Neuronal stem cell (in vitro differentiated cells): Measurements from ENCODE around the gene PDGFA.

Source experiments
- DNase-seq: peaks from one replicate; pipeline ENCODE4 v3.0.0-alpha.2; 2013; ENCODE audit warnings: low spot score
- H2AFZ ChIP-seq: one replicate; pipeline ENCODE4 v1.6.1; 2013; ENCODE audit warnings: mild to moderate bottlenecking, low read length, inconsistent platforms
- H2AK5ac ChIP-seq: 2 replicates; pipeline ENCODE4 v1.6.1; 2013; ENCODE audit warnings: low read depth, mild to moderate bottlenecking, inconsistent platforms, low read length, moderate library complexity, mixed read lengths
- H2BK120ac ChIP-seq: 2 replicates; pipeline ENCODE4 v1.6.1; 2013; ENCODE audit warnings: low read depth, mild to moderate bottlenecking, inconsistent platforms, low read length, moderate library complexity, mixed read lengths
- H2BK12ac ChIP-seq: one replicate; pipeline ENCODE4 v1.6.1; 2013; ENCODE audit warnings: low read length, inconsistent platforms
- H2BK15ac ChIP-seq: 2 replicates; pipeline ENCODE4 v1.6.1; 2013; ENCODE audit warnings: mild to moderate bottlenecking, low read length, inconsistent platforms, mixed read lengths
- H2BK5ac ChIP-seq: one replicate; pipeline ENCODE4 v1.6.1; 2013; ENCODE audit warnings: inconsistent platforms, mild to moderate bottlenecking, low read length, moderate library complexity
- H3K14ac ChIP-seq: one replicate; pipeline ENCODE4 v1.6.1; 2013; ENCODE audit warnings: low read length, inconsistent platforms
- H3K18ac ChIP-seq: 2 replicates; pipeline ENCODE4 v1.6.1; 2013; ENCODE audit warnings: low read length, inconsistent platforms
- H3K23ac ChIP-seq: 2 replicates; pipeline ENCODE4 v1.6.1; 2013; ENCODE audit warnings: low read depth, mild to moderate bottlenecking, mixed read lengths, low read length, inconsistent platforms; ENCODE audit not compliant: poor library complexity
- H3K27ac ChIP-seq: replicated peaks from 3 replicates; pipeline ENCODE4 v1.5.1; 2013; ENCODE audit warnings: low read length, inconsistent platforms
- H3K27me3 ChIP-seq, 3 experiments: 2 replicates each; pipeline ENCODE4 v1.6.1; 2013; ENCODE audit warnings: low read length in 3 of 3, mild to moderate bottlenecking in 2 of 3, inconsistent platforms in 1 of 3, low read depth in 1 of 3, mixed read lengths in 1 of 3, moderate library complexity in 1 of 3; ENCODE audit not compliant: control insufficient read depth in 3 of 3, insufficient read depth in 3 of 3
- H3K36me3 ChIP-seq, 2 donors: replicated peaks in 1 of 2; 2 replicates each; pipeline ENCODE4 v1.6.1; 2013; ENCODE audit warnings: low read length in 2 of 2; ENCODE audit not compliant: control insufficient read depth in 2 of 2, insufficient read depth in 2 of 2
- H3K4ac ChIP-seq: 2 replicates; pipeline ENCODE4 v1.6.1; 2013; ENCODE audit warnings: inconsistent platforms, mild to moderate bottlenecking, low read length, moderate library complexity
- H3K4me1 ChIP-seq, 2 donors: 1 replicate in 1 of 2; 2 replicates in 1 of 2; pipeline ENCODE4 v1.6.1; 2013; ENCODE audit warnings: low read length in 2 of 2, low read depth in 1 of 2; ENCODE audit not compliant: control insufficient read depth in 2 of 2, insufficient read depth in 1 of 2
- H3K4me2 ChIP-seq: one replicate; pipeline ENCODE4 v1.6.1; 2013; ENCODE audit warnings: mild to moderate bottlenecking, low read length, inconsistent platforms; ENCODE audit not compliant: insufficient read depth, poor library complexity, severe bottlenecking
- H3K4me3 ChIP-seq, 2 donors: 2 replicates each; pipeline ENCODE4 v1.5.1; 2013; ENCODE audit warnings: low read length in 2 of 2, mild to moderate bottlenecking in 2 of 2, inconsistent platforms in 1 of 2, moderate library complexity in 1 of 2
- H3K79me1 ChIP-seq: one replicate; pipeline ENCODE4 v1.6.1; 2013; ENCODE audit warnings: low read depth, mild to moderate bottlenecking, inconsistent platforms, low read length, moderate library complexity
- H3K9ac ChIP-seq: one replicate; pipeline ENCODE4 v1.6.1; 2013; ENCODE audit warnings: mild to moderate bottlenecking, low read depth, low read length, inconsistent platforms; ENCODE audit not compliant: poor library complexity
- H3K9me3 ChIP-seq, 2 donors: replicated peaks in 1 of 2; 2 replicates each; pipeline versions ENCODE3 to v1.6.1; 2013; ENCODE audit warnings: low read length in 2 of 2, mild to moderate bottlenecking in 2 of 2, inconsistent platforms in 1 of 2, low read depth in 1 of 2, mixed read lengths in 1 of 2, moderate library complexity in 1 of 2; ENCODE audit not compliant: control insufficient read depth in 2 of 2, insufficient read depth in 1 of 2
- H4K8ac ChIP-seq: one replicate; pipeline ENCODE4 v1.6.1; 2013; ENCODE audit warnings: low read depth, mild to moderate bottlenecking, inconsistent platforms, low read length, moderate library complexity
- H4K91ac ChIP-seq: one replicate; pipeline ENCODE4 v1.6.1; 2013; ENCODE audit warnings: low read length, low read depth, mild to moderate bottlenecking, inconsistent platforms; ENCODE audit not compliant: poor library complexity
- WGBS, 2 donors: extraction: QIAGEN DNeasy Blood & Tissue Kit; methylation state at CpG; one replicate each; pipeline ENCODE4 v1.1.7; 2013; ENCODE audit warnings: missing lambda C conversion rate in 2 of 2, mixed read lengths in 1 of 2; ENCODE audit not compliant: insufficient read length in 2 of 2, insufficient replicate concordance in 1 of 2; ENCODE audit errors: extremely low coverage in 2 of 2; 5-methylcytosine and 5-hydroxymethylcytosine counted together

PDGFA gene

GRCh38 chr7:506921-507622, 12.6 kb downstream of the PDGFA start:
- Histone ChIP-seq H3K27ac (no peak overlapping the region), H2BK12ac (no peak overlapping the region), H4K8ac (peak overlapping the region; percentile 19), H3K79me1 (no peaks in the 10 kb centered on the region), H4K91ac (no peak overlapping the region), H3K4ac (no peak overlapping the region), H3K18ac (peak overlapping the region; percentile 90), H3K4me1 (peaks cover 0 to 5% of the 10 kb centered on the region in 2 donors), H3K9ac (no peak overlapping the region), H3K36me3 (no peaks in the 10 kb centered on the region), H3K23ac (no peak overlapping the region), H3K14ac (no peak overlapping the region), H2BK5ac (peak overlapping the region; percentile 39), H2BK120ac (no peak overlapping the region), H2AFZ (no peak overlapping the region), H3K4me2 (no peak overlapping the region), H2BK15ac (no peak overlapping the region), H3K9me3 (no peaks in the 10 kb centered on the region), H3K27me3 (peaks cover 0 to 8% (median 0%) of the 10 kb centered on the region in 3 experiments), H2AK5ac (peak overlapping the region; percentile 63), H3K4me3 (peak overlapping the region in 1 of 2 donors; percentile 32)
- DNase-seq, result no peak
- no CpG with 5 or more reads among the region's 15 CpGs for WGBS, 2 donors

GRCh38 chr7:506391-506831, 13.2 kb downstream of the PDGFA start:
- H4K8ac ChIP-seq, result peak overlapping the region; percentile 19
- peaks cover 0 to 5% of the 10 kb centered on the region in 2 donors for H3K4me1 ChIP-seq
- no peak overlapping the region for H2BK120ac ChIP-seq
- H3K27ac ChIP-seq, result no peak overlapping the region
- no peak overlapping the region for H2BK12ac ChIP-seq
- H3K18ac ChIP-seq, result peak overlapping the region; percentile 80
- H3K4ac ChIP-seq, result no peak overlapping the region
- no CpG with 5 or more reads among the region's 11 CpGs for WGBS, 2 donors
- H3K4me3 ChIP-seq, result no peak overlapping the region
- H3K79me1 ChIP-seq, result no peaks in the 10 kb centered on the region
- H3K4me2 ChIP-seq, result no peak overlapping the region
- H4K91ac ChIP-seq, result no peak overlapping the region
- H3K27me3 ChIP-seq, result peaks cover 0 to 4% (median 0%) of the 10 kb centered on the region in 3 experiments
- H2AK5ac ChIP-seq, result peak overlapping the region; percentile 63
- no peak for DNase-seq
- H3K14ac ChIP-seq, result no peak overlapping the region
- no peak overlapping the region for H2AFZ ChIP-seq
- no peak overlapping the region for H2BK15ac ChIP-seq
- no peaks in the 10 kb centered on the region for H3K36me3 ChIP-seq
- H3K23ac ChIP-seq, result peak overlapping the region; percentile 68
- peak overlapping the region; percentile 39 for H2BK5ac ChIP-seq
- H3K9ac ChIP-seq, result no peak overlapping the region
- no peaks in the 10 kb centered on the region for H3K9me3 ChIP-seq

GRCh38 chr7:505171-505570, 14.5 kb downstream of the PDGFA start:
- no peak overlapping the region for H3K27ac ChIP-seq
- H2BK120ac ChIP-seq, result no peak overlapping the region
- H3K4me2 ChIP-seq, result no peak overlapping the region
- no peak overlapping the region for H2BK5ac ChIP-seq
- no peak overlapping the region for H4K8ac ChIP-seq
- H2BK15ac ChIP-seq, result no peak overlapping the region
- WGBS, 2 donors, result no CpG with 5 or more reads among the region's 16 CpGs
- no peak overlapping the region for H3K23ac ChIP-seq
- DNase-seq, result no peak
- H3K27me3 ChIP-seq, result peaks cover 0 to 4% (median 0%) of the 10 kb centered on the region in 3 experiments
- H3K4me1 ChIP-seq, result peaks cover 0 to 5% of the 10 kb centered on the region in 2 donors
- no peak overlapping the region for H2BK12ac ChIP-seq
- no peaks in the 10 kb centered on the region for H3K36me3 ChIP-seq
- H3K9ac ChIP-seq, result no peak overlapping the region
- H4K91ac ChIP-seq, result no peak overlapping the region
- H3K4ac ChIP-seq, result no peak overlapping the region
- H2AK5ac ChIP-seq, result peak overlapping the region; percentile 6
- H3K18ac ChIP-seq, result no peak overlapping the region
- no peaks in the 10 kb centered on the region for H3K9me3 ChIP-seq
- no peak overlapping the region for H3K14ac ChIP-seq
- H3K79me1 ChIP-seq, result no peaks in the 10 kb centered on the region
- H3K4me3 ChIP-seq, result no peak overlapping the region
- no peak overlapping the region for H2AFZ ChIP-seq

GRCh38 chr7:504221-505111, 15.2 kb downstream of the PDGFA start:
- Histone ChIP-seq H3K4ac (peak overlapping the region; percentile 27), H3K9ac (peak overlapping the region; percentile 16), H3K23ac (peak overlapping the region; percentile 67), H3K14ac (no peak overlapping the region), H4K8ac (no peak overlapping the region), H2BK5ac (no peak overlapping the region), H3K9me3 (no peaks in the 10 kb centered on the region), H3K27ac (no peak overlapping the region), H3K36me3 (no peaks in the 10 kb centered on the region), H3K27me3 (peaks cover 0 to 4% (median 0%) of the 10 kb centered on the region in 3 experiments), H2AFZ (no peak overlapping the region), H2BK120ac (no peak overlapping the region), H3K18ac (peak overlapping the region; percentile 49), H2BK15ac (peak overlapping the region; percentile 1), H2BK12ac (peak overlapping the region; percentile 51), H3K4me2 (no peak overlapping the region), H3K79me1 (no peaks in the 10 kb centered on the region), H3K4me1 (peaks cover 0 to 5% of the 10 kb centered on the region in 2 donors), H2AK5ac (peak overlapping the region; percentile 98), H3K4me3 (no peak overlapping the region), H4K91ac (no peak overlapping the region)
- no peak for DNase-seq
- WGBS, 2 donors, result no CpG with 5 or more reads among the region's 34 CpGs
